GM18861 (cell line): ENCODE results near the gene HNRNPD.
"Not testable (repeated sequence)": the region's sequence is repeated elsewhere in the genome, so short reads cannot be mapped to it uniquely, and the experiment has no call there.

ENCODE experiments used
- ATAC-seq: cut with Tn5 transposase; IDR thresholded peaks from one replicate; pipeline ENCODE4 v1.9.1; 2021; ENCODE audit not compliant: unreplicated experiment

HNRNPD gene

GRCh38 chr4:82373816-82374625, at the start of gene HNRNPD:
HNRNPD (minus strand) TSS chr4:82373991; CDS start chr4:82373678, 313 bp downstream.
- peak; percentile 90 for ATAC-seq

- no peak for ATAC-seq
Observed at GRCh38 chr4:82422616-82423015, 48.8 kb upstream of the HNRNPD start.

- ATAC-seq, result no peak
Observed at GRCh38 chr4:82421796-82422560, 48.2 kb upstream of the HNRNPD start.

- no peak for ATAC-seq
Observed at GRCh38 chr4:82419451-82419850, 45.7 kb upstream of the HNRNPD start.

GRCh38 chr4:82415922-82416365, 42.2 kb upstream of the HNRNPD start:
- ATAC-seq, result no peak

GRCh38 chr4:82415061-82415460, 41.3 kb upstream of the HNRNPD start:
- ATAC-seq, result not testable (repeated sequence)

- ATAC-seq, result no peak
Observed at GRCh38 chr4:82403725-82404124, 29.9 kb upstream of the HNRNPD start.

- no peak for ATAC-seq
Observed at GRCh38 chr4:82402196-82402775, 28.5 kb upstream of the HNRNPD start.

GRCh38 chr4:82401600-82401999, 27.8 kb upstream of the HNRNPD start:
- ATAC-seq, result no peak

GRCh38 chr4:82398263-82398662, 24.5 kb upstream of the HNRNPD start:
- peak; percentile 48 for ATAC-seq

GRCh38 chr4:82397527-82397926, 23.7 kb upstream of the HNRNPD start:
- no peak for ATAC-seq

- ATAC-seq, result no peak
Observed at GRCh38 chr4:82394896-82395295, 21.1 kb upstream of the HNRNPD start.

- not testable (repeated sequence) for ATAC-seq
Observed at GRCh38 chr4:82390061-82390460, 16.3 kb upstream of the HNRNPD start.

- ATAC-seq, result no peak
Observed at GRCh38 chr4:82388405-82388804, 14.6 kb upstream of the HNRNPD start.

- ATAC-seq, result not testable (repeated sequence)
Observed at GRCh38 chr4:82386312-82386711, 12.5 kb upstream of the HNRNPD start.

- no peak for ATAC-seq
Observed at GRCh38 chr4:82382751-82383150, 9.0 kb upstream of the HNRNPD start.

GRCh38 chr4:82381661-82382296, 8.0 kb upstream of the HNRNPD start:
- ATAC-seq, result no peak

- ATAC-seq, result no peak
Observed at GRCh38 chr4:82381235-82381634, 7.4 kb upstream of the HNRNPD start.

- ATAC-seq, result no peak
Observed at GRCh38 chr4:82380831-82381230, 7.0 kb upstream of the HNRNPD start.

- ATAC-seq, result no peak
Observed at GRCh38 chr4:82380344-82380743, 6.6 kb upstream of the HNRNPD start.

- ATAC-seq, result no peak
Observed at GRCh38 chr4:82376109-82376508, 2.3 kb upstream of the HNRNPD start.
